GM21360 (cell line): ENCODE data around the gene LRRC23.
"Not testable (repeated sequence)": the region's sequence is repeated elsewhere in the genome, so short reads cannot be mapped to it uniquely, and the experiment has no call there.

ENCODE experiments used
- ATAC-seq: cut with Tn5 transposase; IDR thresholded peaks from one replicate; pipeline ENCODE4 v1.9.1; 2021; ENCODE audit warnings: mild to moderate bottlenecking, moderate library complexity; ENCODE audit not compliant: unreplicated experiment

Gene LRRC23, protein sequence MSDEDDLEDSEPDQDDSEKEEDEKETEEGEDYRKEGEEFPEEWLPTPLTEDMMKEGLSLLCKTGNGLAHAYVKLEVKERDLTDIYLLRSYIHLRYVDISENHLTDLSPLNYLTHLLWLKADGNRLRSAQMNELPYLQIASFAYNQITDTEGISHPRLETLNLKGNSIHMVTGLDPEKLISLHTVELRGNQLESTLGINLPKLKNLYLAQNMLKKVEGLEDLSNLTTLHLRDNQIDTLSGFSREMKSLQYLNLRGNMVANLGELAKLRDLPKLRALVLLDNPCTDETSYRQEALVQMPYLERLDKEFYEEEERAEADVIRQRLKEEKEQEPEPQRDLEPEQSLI

DNA sequence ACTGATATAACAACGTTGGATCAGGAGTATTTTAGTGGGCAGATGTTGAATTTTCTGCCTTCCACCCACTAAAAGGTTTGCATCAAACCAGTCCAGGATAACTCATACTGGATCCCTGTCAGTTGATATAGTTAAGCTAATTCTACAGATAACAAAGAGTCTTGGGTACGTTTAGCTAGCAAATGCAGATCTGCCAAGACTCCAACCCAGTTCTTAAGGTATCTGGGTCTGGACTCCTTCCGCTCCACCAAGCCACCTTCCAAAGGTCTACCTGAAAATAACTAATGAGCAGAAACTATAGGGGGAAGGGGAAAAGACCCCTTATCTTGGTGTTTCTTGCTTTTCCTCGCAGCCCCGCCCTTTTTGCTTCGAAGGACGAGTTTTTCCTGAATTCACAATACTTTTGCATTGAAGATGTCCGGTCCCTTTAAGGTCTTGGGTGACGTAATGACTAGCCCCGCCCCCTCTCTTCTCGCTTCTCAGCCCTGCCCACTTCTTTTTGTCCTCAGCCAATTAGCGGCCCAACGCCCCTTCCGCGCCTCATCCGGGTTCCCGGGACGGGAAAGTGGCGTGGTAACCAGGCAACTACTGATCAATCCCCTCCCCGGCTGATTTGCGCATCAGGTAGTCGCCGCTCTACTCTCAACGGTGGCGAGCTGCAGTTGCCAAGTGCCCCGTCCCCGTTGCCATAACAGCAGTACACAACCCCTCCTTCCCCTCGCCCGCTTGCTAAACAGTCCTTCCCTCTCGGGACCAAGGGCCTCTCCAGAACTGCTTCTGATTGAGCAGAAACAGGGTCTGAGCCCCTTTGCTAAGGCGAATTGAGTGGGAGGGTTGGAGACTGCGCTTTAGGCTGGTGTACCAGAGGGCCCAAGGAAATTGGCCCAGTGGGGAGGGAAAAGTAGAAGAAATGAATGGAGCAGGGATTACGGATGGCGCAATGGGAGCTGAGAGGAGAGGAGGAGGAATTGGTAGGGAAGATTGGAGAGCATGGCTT is at the start of gene LRRC23:
LRRC23 (plus strand) TSS at position 543 of the 997 bp plus-strand sequence. CDS start 812 bp downstream, outside the sequence.
- peak; percentile 90 for ATAC-seq

DNA sequence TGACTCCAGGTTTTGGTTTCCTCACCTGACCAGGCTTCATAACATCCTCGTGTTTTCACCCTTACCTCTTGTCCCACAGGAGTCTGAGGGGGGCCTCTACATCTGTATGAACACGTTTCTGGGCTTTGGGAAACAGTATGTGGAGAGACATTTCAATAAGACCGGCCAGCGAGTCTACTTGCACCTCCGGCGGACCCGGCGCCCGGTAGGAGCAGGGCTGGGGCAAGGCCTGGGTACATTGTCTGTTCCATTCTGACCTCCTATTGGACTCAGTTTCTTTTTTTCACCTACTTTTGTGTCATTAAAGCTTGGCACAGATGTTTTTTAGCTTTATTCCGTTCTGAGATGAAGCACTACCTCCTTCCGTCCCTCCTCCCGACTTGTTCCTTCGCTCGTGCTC is 49.3 kb upstream of the LRRC23 start:
- no peak for ATAC-seq

DNA sequence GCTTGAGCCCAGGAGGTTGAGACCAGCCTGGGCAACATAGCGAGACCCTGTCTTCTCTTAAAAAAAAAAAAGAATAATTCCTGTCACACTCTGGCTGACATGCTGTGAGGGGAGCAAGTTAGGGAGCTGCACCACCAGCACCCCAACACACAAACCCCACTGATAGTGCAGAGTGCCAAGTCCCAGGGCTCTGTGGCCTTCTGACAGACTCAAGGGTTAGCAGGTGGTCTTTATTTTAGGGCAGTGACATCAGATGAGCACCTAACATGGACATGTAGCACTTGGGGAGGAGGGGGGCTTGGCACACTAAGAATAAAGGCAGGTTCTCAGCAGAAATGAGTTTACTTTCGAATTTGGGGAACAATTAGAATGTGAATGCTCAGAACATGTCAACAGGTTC is 45.8 kb upstream of the LRRC23 start:
- no peak for ATAC-seq

DNA sequence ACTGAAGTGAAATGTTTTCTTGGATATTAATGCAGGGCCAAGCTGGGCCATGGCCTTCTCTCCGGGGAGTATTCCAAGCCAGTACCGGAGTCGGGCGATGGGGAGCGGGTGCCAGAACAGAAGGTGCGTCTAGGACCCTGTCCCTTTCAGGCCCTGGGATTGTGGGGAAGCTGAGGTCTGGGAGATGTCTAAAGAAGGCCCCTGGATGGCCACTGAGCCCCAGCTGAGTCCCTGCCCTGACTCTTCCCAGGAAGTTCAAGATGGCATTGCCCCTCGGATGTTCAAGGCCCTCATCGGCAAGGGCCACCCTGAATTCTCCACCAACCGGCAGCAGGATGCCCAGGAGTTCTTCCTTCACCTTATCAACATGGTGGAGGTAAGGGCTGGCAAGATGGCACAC is 44.5 kb upstream of the LRRC23 start:
- ATAC-seq = no peak

DNA sequence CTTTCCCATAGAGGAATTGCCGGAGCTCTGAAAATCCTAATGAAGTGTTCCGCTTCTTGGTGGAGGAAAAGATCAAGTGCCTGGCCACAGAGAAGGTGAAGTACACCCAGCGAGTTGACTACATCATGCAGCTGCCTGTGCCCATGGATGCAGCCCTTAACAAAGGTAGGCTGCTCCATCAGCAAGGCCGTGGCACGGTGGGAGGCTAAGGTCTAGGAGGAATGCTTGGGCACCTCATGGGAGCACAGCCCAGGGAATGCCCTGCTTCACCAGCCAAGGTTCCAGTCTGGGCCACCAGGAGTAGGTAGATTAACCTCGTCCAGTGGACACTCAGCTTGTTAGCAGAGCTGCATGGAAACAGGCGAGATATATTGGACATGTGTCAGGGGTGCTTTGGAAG is 43.7 kb upstream of the LRRC23 start:
- no peak for ATAC-seq

DNA sequence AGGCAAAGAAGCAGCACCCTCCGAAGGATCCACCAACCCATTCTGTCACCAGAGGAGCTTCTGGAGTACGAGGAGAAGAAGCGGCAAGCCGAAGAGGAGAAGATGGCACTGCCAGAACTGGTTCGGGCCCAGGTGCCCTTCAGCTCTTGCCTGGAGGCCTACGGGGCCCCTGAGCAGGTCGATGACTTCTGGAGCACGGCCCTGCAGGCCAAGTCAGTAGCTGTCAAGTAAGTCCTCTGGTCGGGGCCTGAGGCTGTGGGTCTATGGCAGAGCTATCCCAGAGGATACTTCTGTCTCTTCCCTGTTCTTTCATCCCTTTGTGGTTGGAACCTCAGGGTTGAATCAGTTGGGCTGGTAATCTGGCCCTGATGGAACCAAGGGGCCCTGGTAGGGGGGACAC is 43.2 kb upstream of the LRRC23 start:
- ATAC-seq = no peak

DNA sequence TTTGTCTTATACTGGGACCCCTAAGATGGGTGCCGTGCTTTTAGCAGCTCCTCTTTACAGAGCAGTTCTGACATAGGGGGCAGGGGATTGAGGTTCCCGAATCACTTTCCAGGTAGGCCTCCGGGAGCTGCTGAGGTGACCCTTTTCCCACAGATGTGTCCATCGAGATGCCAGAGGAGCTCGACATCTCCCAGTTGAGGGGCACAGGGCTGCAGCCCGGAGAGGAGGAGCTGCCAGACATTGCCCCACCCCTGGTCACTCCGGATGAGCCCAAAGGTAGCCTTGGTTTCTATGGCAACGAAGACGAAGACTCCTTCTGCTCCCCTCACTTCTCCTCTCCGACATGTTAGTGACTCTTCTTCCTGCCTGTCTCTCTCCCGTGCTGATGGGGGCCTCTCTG is 41.6 kb upstream of the LRRC23 start:
- no peak for ATAC-seq

DNA sequence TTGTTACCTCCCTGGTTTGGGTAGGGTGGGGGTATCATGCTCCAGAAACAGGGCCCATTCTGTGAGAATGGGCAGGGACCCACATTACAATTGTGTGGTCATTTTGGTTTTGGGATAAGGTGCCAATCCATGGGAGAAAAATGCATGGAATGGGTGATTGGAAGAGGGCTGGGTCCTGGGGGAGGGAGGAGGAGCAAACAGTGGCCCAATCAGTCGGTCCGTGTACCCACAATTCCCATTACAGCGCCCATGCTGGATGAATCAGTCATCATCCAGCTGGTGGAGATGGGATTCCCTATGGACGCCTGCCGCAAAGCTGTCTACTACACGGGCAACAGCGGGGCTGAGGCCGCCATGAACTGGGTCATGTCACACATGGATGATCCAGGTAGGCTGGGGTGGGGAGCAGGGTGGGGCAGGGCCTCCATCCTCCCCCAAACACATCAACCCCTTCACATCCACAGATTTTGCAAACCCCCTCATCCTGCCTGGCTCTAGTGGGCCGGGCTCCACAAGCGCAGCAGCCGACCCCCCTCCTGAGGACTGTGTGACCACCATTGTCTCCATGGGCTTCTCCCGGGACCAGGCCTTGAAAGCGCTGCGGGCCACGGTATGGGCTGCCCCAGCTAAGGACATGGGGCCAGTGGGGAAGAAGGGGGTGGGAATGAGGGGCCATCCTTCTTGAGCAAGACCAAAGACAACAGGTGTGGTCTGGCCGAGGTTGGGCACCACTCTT is 40.9 kb upstream of the LRRC23 start:
- ATAC-seq = no peak

DNA sequence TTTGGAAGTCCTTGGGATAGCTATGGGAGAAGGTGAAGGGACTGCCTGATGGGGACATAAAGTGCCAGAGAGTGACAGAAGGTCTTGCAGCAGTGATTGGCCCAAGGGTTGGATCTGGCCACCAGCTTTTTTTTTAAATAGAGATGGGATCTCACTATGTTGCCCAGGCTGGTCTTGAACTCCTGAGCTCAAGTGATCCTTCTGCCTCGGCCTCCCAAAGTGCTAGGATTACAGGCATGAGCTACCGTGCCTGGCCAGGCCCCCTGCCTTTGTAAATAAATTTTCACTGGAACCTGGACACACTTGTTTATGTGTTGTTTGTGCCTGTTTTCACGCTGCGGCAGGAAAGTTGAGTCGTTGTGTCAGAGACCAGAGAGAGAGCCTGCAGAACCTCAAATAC is 39.3 kb upstream of the LRRC23 start:
- not testable (repeated sequence) for ATAC-seq

DNA sequence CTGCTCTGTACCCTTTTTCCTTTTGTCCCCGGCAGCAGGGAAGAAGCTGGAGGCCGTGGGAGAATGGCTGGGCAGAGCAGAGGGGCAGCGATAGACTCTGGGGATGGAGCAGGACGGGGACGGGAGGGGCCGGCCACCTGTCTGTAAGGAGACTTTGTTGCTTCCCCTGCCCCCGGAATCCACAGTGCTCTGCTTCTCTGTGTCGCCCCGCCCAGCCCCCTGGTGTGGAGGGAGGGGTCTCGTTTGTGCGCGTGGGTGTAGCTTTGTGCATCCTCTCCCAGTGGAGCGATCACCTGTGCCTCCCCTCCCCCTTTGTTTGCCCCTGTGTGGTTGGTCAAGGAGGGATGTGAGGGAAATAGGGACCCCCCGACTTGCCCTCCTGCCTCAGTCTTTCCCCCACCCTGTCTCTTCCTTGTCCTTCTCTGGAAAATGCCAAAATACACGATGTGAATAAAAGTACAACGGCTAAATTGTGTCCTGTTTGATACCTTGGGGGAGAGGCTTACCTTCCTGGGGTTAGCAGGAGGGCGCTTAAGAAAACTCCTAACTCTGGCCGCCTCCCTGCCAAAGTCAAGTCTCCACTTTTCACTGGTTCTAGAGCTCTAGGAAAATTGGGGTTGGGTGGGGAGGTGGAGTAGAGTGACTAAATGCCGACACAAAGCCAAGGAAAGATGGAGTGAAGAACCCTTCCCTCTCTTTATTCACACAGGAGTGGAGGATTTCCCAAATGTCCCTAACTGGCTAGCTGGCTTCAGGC is 38.3 kb upstream of the LRRC23 start:
- ATAC-seq = no peak

DNA sequence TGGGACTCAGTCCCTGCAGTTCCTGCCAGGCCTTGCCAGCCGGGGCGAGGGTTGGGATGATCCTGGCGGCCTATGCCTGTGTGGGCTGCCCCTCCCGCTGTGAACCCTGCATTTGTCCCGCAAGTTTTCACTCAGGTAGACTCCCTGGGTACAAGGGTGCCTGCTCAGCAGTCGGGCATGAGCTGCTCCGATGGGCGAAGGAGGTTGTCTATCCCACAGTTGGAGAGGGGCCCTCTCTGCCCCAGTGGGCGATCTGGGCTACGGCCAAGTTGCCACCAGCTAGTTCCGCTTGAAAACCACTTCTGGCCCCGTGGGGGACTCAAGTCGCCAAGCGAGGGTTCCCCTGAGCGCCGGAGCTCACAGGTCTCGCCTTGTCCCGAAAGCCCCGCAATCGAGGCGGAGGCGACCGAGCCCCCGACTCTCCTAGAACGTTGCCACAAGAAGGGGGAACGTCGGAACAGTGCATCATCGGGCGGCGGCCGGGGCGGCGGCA is 37.7 kb upstream of the LRRC23 start:
- ATAC-seq = no peak

DNA sequence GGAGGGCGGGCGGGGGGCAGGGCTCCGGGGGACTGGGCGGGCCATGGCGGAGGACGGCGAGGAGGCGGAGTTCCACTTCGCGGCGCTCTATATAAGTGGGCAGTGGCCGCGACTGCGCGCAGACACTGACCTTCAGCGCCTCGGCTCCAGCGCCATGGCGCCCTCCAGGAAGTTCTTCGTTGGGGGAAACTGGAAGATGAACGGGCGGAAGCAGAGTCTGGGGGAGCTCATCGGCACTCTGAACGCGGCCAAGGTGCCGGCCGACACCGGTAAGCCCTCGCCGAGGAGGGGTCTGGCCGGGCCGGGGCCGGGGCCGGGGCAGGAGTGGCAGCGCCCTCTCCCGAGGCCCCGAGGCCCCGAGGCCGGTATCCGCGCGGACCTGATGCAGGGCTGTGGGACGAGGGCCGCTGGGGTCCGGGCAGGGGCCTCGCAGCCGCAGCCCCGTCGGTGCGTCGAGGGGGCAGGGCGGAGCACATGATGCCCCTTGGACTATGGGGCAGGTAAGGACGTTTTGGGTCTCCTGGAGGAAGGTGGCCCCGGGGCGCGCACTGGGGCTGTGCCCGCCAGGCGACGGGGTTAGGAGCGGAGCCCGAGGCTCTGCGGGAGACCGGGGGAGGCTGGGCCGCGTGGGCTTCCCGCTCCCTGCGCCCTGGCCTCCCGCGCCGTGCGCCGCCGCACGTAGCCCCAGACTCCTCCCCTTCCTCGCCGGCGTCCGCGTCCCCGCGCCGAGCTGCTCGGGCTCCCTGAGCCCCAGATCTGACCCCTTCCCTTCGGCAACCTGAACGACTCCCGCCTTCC is 37.0 kb upstream of the LRRC23 start, which contains the start of gene TPI1:
TPI1 (plus strand) TSS at position 119 of the 798 bp plus-strand sequence; CDS start at position 155, 36 bp downstream.
- peak; percentile 39 for ATAC-seq

DNA sequence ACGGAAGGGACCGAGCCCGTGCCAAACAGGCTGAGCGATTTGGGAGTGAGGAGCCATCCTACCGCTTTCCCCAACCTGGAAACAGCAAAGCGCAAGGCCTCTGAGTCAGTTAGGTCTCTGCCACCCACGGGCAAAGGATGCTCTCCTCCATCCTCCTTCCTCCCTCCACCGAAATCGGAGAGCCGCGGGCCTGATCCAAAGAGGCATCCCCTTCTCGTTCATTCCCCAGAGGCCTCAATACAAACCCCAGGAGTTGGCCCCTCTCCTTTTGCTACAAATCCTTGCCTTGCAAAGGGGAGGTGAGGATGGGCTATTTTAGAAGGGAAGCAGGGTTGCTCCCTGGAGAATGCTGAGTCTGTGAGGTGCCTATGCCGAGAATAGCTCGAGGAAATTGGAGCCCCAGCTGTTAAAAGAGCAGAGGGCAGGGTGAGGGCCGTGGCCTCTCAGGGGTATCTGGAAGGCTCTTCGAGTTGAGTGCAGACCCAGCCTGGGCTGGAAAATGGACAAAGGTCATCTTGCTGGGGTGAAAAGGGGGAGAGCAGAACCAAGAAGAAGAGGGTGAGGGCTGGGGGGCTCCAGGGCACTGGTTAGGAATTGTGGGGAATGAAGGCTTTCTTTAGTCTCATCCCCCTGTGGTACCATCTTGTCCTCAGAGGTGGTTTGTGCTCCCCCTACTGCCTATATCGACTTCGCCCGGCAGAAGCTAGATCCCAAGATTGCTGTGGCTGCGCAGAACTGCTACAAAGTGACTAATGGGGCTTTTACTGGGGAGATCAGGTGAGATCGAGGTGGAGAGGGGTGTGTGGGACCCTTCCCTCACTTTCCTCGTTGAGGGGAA is 36.2 kb upstream of the LRRC23 start:
- no peak for ATAC-seq

DNA sequence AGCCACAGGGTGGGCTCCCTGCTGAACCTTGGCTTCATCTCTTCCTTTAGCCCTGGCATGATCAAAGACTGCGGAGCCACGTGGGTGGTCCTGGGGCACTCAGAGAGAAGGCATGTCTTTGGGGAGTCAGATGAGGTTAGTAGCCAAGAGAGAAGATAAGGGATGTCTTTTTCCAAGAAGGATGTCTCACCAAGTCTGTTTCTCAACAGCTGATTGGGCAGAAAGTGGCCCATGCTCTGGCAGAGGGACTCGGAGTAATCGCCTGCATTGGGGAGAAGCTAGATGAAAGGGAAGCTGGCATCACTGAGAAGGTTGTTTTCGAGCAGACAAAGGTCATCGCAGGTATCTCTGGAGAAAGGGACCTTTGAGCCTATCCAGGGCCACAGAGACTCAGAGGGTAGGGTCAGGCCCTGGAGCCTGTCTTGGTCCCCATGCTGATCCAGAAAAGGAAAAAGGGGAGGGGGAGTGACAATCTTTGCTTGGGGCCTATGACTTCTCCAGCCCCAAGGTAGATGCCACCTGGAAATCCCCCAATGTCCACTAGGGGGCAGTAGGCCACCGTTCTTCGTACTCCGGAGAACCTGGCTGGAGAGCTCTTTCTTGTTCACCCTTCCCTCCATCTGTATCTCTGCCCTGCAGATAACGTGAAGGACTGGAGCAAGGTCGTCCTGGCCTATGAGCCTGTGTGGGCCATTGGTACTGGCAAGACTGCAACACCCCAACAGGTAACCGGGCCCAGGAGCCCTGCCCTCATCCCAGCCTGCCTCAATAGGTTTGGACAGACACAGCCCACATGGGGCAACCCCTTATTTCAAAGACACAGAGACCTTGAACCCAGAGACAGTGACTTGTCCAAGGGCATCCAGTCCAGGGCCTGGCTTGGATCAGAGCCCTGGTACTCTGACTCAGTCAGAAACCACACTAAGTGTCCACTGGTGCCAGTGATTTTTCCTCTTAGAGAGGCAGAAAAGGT is 35.3 kb upstream of the LRRC23 start:
- no peak for ATAC-seq

DNA sequence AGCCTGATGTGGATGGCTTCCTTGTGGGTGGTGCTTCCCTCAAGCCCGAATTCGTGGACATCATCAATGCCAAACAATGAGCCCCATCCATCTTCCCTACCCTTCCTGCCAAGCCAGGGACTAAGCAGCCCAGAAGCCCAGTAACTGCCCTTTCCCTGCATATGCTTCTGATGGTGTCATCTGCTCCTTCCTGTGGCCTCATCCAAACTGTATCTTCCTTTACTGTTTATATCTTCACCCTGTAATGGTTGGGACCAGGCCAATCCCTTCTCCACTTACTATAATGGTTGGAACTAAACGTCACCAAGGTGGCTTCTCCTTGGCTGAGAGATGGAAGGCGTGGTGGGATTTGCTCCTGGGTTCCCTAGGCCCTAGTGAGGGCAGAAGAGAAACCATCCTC is 34.3 kb upstream of the LRRC23 start:
- not testable (repeated sequence) for ATAC-seq

DNA sequence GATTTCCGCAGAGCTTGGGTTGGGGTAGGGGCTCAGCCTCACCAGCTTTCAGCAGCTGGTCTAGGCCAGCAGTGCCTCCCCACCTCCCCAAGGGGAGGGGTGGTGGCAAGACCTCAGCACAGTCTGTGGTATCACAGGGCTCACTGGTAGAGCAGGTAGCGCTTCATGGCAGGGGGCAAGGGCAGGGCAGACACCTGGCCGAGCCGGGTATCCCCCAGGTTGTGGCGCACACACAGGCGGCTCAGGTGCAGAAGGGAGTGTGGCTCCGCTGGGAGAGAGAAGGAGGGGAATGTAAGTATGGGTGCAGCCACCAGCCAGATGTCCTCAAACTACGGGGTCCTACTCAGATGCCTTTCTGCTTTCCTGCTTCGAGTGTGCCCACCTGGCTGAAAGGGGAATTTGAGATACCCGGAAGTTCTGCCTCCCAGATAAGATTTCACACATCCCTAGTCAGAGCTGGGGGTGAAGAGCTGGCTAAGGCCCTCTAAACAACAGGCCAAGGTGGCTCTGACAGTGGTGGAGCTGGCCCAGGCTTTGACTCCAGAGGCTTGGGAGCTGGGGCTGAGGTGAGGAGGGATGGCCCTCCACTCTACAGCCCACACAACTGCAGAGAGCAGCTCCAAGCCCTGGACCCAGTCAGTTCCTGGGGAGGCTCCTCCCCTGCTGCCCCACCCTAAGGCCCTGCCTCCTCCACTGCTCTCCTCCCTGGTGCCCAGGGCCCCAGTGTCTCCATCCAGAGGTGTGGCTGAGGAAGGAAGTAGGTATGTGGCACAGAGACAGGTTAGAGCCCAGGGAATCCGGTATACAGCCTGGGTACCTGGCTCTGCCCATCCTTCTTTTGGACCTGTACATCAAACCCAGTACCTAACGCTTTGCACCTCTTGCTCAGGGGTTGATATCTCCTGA is 33.3 kb upstream of the LRRC23 start:
- ATAC-seq = no peak
